Measurements from ENCODE around the gene MRPS27.

Gene MRPS27

GRCh38 chr5:72273547-72273946 lies 46.5 kb downstream of the MRPS27 start:
- Histone ChIP-seq H3K27ac (no peak overlapping the region), H3K4me3 (ENCODE audit: low read depth, low read length) (no peak overlapping the region), H3K9me3 (ENCODE audit: control insufficient read depth, low read length) (no peaks in the 10 kb centered on the region), H3K9ac (no peak overlapping the region), H3K4me1 (peaks cover 3% of the 10 kb centered on the region), H3K36me3 (ENCODE audit: control insufficient read depth, insufficient read depth, low read length) (no peaks in the 10 kb centered on the region), H3K79me2 (peaks cover 20% of the 10 kb centered on the region), H3K27me3 (ENCODE audit: control insufficient read depth, insufficient read depth, low read length) (no peaks in the 10 kb centered on the region), H2AFZ (no peak overlapping the region), H3K4me2 (ENCODE audit: low read length) (no peak overlapping the region)
- no peak for TF ChIP-seq CTCF (IDR thresholded peaks at IDR 0.05)

- Histone ChIP-seq H3K9ac (no peak overlapping the region), H3K79me2 (peaks cover 20% of the 10 kb centered on the region), H3K4me3 (ENCODE audit: low read depth, low read length) (no peak overlapping the region), H3K36me3 (ENCODE audit: control insufficient read depth, insufficient read depth, low read length) (no peaks in the 10 kb centered on the region), H3K4me2 (ENCODE audit: low read length) (no peak overlapping the region), H3K27me3 (ENCODE audit: control insufficient read depth, insufficient read depth, low read length) (no peaks in the 10 kb centered on the region), H3K4me1 (peaks cover 7% of the 10 kb centered on the region), H3K9me3 (ENCODE audit: control insufficient read depth, low read length) (no peaks in the 10 kb centered on the region), H2AFZ (no peak overlapping the region), H3K27ac (no peak overlapping the region)
- no peak for TF ChIP-seq CTCF (IDR thresholded peaks at IDR 0.05)
Measured at GRCh38 chr5:72272398-72272797, 47.6 kb downstream of the MRPS27 start.

GRCh38 chr5:72271702-72272101 lies 48.3 kb downstream of the MRPS27 start:
- H3K4me1 ChIP-seq = peaks cover 7% of the 10 kb centered on the region
- no peaks in the 10 kb centered on the region for H3K9me3 ChIP-seq (ENCODE audit: control insufficient read depth, low read length)
- no peak for TF ChIP-seq CTCF (IDR thresholded peaks at IDR 0.05)
- H3K27ac ChIP-seq = no peak overlapping the region
- peaks cover 17% of the 10 kb centered on the region for H3K79me2 ChIP-seq
- no peak overlapping the region for H3K4me2 ChIP-seq (ENCODE audit: low read length)
- H3K9ac ChIP-seq = no peak overlapping the region
- no peak overlapping the region for H2AFZ ChIP-seq
- H3K4me3 ChIP-seq (ENCODE audit: low read depth, low read length) = no peak overlapping the region
- H3K27me3 ChIP-seq (ENCODE audit: control insufficient read depth, insufficient read depth, low read length) = no peaks in the 10 kb centered on the region
- no peaks in the 10 kb centered on the region for H3K36me3 ChIP-seq (ENCODE audit: control insufficient read depth, insufficient read depth, low read length)

- Histone ChIP-seq H3K4me1 (peaks cover 7% of the 10 kb centered on the region), H3K27ac (no peak overlapping the region), H3K36me3 (ENCODE audit: control insufficient read depth, insufficient read depth, low read length) (no peaks in the 10 kb centered on the region), H3K27me3 (ENCODE audit: control insufficient read depth, insufficient read depth, low read length) (no peaks in the 10 kb centered on the region), H3K4me3 (ENCODE audit: low read depth, low read length) (no peak overlapping the region), H3K4me2 (ENCODE audit: low read length) (no peak overlapping the region), H3K9me3 (ENCODE audit: control insufficient read depth, low read length) (no peaks in the 10 kb centered on the region), H3K79me2 (peaks cover 7% of the 10 kb centered on the region), H3K9ac (no peak overlapping the region), H2AFZ (no peak overlapping the region)
- no peak for TF ChIP-seq CTCF (IDR thresholded peaks at IDR 0.05)
Measured at GRCh38 chr5:72270037-72270436, 50.0 kb downstream of the MRPS27 start.

- H3K27ac ChIP-seq = no peak overlapping the region
Measured at GRCh38 chr5:72269411-72269780, 50.6 kb downstream of the MRPS27 start.

More at GRCh38 chr5:72269411-72269780, 50.6 kb downstream of the MRPS27 start:
- no peak overlapping the region for H2AFZ ChIP-seq
- no peaks in the 10 kb centered on the region for H3K9me3 ChIP-seq (ENCODE audit: control insufficient read depth, low read length)
- H3K4me3 ChIP-seq (ENCODE audit: low read depth, low read length) = no peak overlapping the region
- H3K9ac ChIP-seq = no peak overlapping the region
- TF ChIP-seq CTCF (IDR thresholded peaks at IDR 0.05) = no peak
- no peak overlapping the region for H3K4me2 ChIP-seq (ENCODE audit: low read length)
- H3K36me3 ChIP-seq (ENCODE audit: control insufficient read depth, insufficient read depth, low read length) = no peaks in the 10 kb centered on the region
- H3K4me1 ChIP-seq = peaks cover 7% of the 10 kb centered on the region
- peaks cover 10% of the 10 kb centered on the region for H3K79me2 ChIP-seq
- H3K27me3 ChIP-seq (ENCODE audit: control insufficient read depth, insufficient read depth, low read length) = no peaks in the 10 kb centered on the region
